Subcutaneous abdominal adipose tissue (tissue), 5 donors: Measurements from ENCODE around the gene PC.
A peak's percentile ranks its signal among the peaks of the same experiment; 100 is the strongest.

Experiments used
- H3K27ac ChIP-seq: one replicate; pipeline ENCODE4 v1.7.0; 2013; ENCODE audit warnings: low read depth, mild to moderate bottlenecking, inconsistent platforms, low read length, moderate library complexity
- H3K27me3 ChIP-seq, 5 donors: one replicate each; pipeline ENCODE4 v1.7.0; 2013; ENCODE audit warnings: low read length in 5 of 5, inconsistent platforms in 1 of 5; ENCODE audit not compliant: control insufficient read depth in 5 of 5, insufficient read depth in 4 of 5
- H3K36me3 ChIP-seq, 5 donors: one replicate each; pipeline ENCODE4 v1.7.0; 2013; ENCODE audit warnings: low read length in 5 of 5; ENCODE audit not compliant: control insufficient read depth in 5 of 5, insufficient read depth in 5 of 5
- H3K4me1 ChIP-seq, 5 donors: one replicate each; pipeline ENCODE4 v1.7.0; 2013; ENCODE audit warnings: low read length in 5 of 5, mild to moderate bottlenecking in 3 of 5, moderate library complexity in 1 of 5; ENCODE audit not compliant: control insufficient read depth in 5 of 5, insufficient read depth in 5 of 5
- H3K4me3 ChIP-seq, 5 donors: one replicate each; pipeline ENCODE4 v1.7.0; 2013; ENCODE audit warnings: low read length in 5 of 5, low read depth in 1 of 5
- H3K9ac ChIP-seq, 5 donors: one replicate each; pipeline ENCODE4 v1.7.0; 2013; ENCODE audit warnings: low read length in 5 of 5, mild to moderate bottlenecking in 4 of 5, moderate library complexity in 3 of 5
- H3K9me3 ChIP-seq, 5 donors: one replicate each; pipeline ENCODE4 v1.7.0; 2013; ENCODE audit warnings: low read length in 5 of 5; ENCODE audit not compliant: control insufficient read depth in 5 of 5
- donor health status: healthy.
- donor health status: healthy.
- donor health status: healthy.
- donor health status: healthy.
- donor health status: healthy.

PC gene

DNA sequence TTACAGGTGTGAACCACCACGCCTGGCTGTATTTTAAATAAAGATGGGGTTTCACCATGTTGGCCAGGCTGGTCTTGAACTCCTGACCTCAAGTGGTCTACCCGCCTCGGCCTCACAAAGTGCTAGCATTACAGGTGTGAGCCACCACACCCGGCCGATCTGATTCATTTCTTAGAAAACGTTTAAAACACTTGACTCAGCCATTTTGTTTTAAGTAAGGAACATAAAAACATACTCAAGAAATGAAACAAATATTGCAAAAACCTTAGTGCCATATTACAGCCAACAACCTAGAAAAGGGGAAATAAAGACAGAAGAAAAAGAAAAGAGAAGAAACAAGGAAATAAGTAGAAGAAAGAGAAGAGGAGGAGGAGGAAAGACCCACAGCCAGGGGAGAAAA, 84.0 kb downstream of the PC start:
- Histone ChIP-seq H3K9me3 (no peaks in the 10 kb centered on the region), H3K4me1 (peaks cover 2 to 42% (median 35%) of the 10 kb centered on the region in 5 donors), H3K9ac (no peak overlapping the region), H3K27me3 (no peaks in the 10 kb centered on the region), H3K27ac (peak overlapping the region; percentile 67), H3K36me3 (peaks cover 0 to 29% (median 25%) of the 10 kb centered on the region in 5 donors), H3K4me3 (no peak overlapping the region)

DNA sequence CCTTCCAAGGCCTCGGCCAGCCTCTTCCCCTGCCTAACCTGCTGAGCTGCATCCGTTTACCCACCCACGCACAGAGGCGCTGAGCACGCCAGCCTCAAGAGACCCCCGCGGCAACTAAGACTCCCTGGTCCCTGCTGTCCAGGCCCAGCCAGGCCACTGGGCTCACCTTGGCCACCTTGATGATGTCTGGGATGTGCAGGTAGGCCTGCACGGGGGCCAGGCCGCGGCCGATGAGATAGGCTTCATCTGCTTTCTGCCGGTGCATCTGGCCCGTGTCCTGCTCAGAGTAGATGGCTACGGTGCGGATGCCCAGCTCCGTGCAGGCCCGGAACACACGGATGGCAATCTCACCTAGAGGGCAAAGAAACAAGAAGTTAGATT, 86.7 kb downstream of the PC start:
- no peaks in the 10 kb centered on the region for H3K27me3 ChIP-seq
- H3K4me3 ChIP-seq: no peak overlapping the region
- H3K9me3 ChIP-seq: no peaks in the 10 kb centered on the region
- peaks cover 0 to 27% (median 25%) of the 10 kb centered on the region in 5 donors for H3K4me1 ChIP-seq
- no peak overlapping the region for H3K27ac ChIP-seq
- peaks cover 3 to 53% (median 31%) of the 10 kb centered on the region in 5 donors for H3K36me3 ChIP-seq
- no peak overlapping the region for H3K9ac ChIP-seq

DNA sequence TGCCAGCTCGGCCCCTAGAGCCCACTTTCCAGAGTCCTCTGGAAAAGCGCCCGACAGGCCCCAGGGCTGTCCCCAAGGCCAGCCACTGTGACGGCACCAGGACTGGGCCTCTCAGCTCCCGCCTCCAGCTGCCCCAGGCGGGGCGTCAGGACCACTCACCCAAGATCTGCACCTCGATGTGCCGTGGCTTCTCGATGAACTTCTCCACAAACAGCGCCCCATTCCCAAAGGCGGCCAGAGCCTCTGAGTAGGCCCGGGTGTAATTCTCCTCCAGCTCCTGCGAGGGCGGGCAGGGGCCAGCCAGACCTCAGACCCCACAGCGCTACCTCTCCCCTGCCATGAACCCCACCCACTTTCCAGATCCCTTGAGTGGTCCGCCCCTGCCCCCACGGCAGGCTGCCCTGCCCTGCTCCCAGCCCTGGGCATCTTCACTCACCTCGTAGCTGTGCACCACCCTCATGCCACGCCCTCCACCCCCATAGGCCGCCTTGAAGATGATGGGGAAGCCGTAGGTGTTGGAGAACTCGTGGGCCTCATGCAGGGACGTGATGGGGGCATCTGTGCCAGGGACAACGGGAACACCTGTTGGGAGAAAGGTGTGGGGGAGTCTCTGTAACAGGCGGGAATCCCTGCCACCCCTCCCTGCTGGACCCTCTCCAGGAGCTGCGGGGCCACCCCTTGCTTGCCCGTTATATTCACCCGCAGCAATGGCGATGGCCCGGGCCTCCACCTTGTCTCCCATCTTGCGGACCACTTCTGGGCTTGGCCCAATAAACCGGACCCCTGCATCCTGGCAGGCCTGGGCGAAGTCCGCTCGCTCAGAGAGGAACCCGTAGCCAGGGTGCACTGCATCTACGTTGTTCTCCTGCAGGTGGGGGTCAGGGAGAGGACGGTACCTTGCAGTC, 87.3 kb downstream of the PC start:
- Histone ChIP-seq H3K36me3 (peaks cover 3 to 55% (median 33%) of the 10 kb centered on the region in 5 donors), H3K4me1 (peaks cover 0 to 27% (median 18%) of the 10 kb centered on the region in 5 donors), H3K4me3 (no peak overlapping the region), H3K27ac (no peak overlapping the region), H3K27me3 (no peaks in the 10 kb centered on the region), H3K9ac (no peak overlapping the region), H3K9me3 (no peaks in the 10 kb centered on the region)

DNA sequence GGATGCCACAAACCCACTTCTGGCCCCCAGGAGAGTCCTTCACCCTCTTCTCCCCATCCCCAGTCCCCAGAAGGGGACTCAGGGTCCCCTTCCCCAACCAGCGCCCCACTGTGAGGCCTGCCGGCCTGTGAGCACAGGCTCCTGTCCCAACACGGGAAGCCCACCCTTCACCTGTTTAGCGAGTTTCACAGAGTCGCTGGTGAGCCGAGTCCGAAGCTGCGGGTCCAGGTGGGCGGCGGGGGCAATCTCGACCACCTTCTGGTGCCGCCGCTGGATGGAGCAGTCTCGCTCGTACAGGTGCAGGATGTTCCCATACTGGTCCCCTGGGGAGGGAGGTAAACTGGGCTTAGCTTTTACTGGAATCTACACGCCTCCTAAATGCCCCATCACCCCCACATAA, 88.1 kb downstream of the PC start:
- Histone ChIP-seq H3K36me3 (peaks cover 3 to 57% (median 37%) of the 10 kb centered on the region in 5 donors), H3K27ac (no peak overlapping the region), H3K27me3 (no peaks in the 10 kb centered on the region), H3K9ac (no peak overlapping the region), H3K4me1 (peaks cover 0 to 27% (median 11%) of the 10 kb centered on the region in 5 donors), H3K4me3 (no peak overlapping the region), H3K9me3 (no peaks in the 10 kb centered on the region)

DNA sequence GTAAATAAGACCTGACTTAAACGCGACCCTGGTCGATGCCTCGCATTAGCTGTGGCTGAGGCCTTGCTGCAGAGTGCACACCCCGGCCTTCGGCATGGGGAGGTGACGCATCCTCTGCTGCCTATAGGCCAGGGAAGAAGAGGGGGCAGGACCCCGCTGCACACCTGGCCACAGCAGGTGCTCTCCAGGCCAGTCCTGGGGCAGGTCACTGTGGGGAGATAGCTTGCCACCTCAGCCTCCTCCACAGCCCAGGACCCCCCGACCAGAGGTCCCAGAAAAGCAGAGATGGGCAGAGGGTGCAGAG, 88.7 kb downstream of the PC start:
- Histone ChIP-seq H3K36me3 (peaks cover 3 to 57% (median 39%) of the 10 kb centered on the region in 5 donors), H3K27me3 (no peaks in the 10 kb centered on the region), H3K4me3 (no peak overlapping the region), H3K9me3 (no peaks in the 10 kb centered on the region), H3K27ac (no peak overlapping the region), H3K4me1 (peaks cover 0 to 23% (median 8%) of the 10 kb centered on the region in 5 donors), H3K9ac (no peak overlapping the region)

DNA sequence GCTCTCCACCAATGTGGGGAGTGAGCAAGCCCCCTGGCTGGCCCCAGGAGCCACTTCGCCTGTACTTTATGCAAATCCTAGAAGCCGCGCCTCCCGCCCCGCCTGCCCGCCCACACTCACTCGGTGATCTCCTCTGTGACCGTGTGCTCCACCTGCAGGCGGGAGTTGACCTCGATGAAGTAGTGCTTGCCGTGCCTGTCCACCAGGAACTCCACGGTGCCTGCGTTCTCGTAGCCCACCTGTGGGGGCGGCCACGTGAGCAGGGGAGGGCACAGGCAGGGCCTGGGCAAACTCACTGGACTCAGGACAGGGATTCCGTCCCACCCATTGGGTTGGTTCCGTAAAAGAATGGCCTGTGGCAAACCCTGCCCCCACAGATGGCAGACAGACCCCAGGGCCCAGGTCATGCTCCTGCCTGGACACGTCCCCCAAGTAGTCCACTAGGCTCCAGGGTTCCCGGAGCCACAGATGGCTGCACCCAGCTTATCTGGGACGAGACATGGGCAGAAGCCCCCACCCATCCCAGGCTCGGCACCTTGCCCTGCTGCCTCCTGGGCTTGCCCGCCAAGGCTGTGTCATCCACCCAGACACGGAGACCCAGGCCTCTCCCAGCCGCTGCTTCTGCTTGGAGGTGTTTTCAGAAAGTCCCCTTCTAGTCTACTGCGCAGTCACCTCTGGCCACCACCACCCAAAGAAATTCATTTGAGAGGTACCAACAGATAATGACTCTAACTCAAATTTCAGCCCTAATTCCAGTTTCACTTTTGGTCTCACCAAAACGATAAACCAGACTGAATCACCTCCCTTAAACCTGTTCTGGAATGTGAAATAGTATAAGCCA, 89.2 kb downstream of the PC start:
- Histone ChIP-seq H3K27ac (no peak overlapping the region), H3K9me3 (no peaks in the 10 kb centered on the region), H3K9ac (no peak overlapping the region), H3K4me1 (peaks cover 0 to 23% (median 8%) of the 10 kb centered on the region in 5 donors), H3K4me3 (no peak overlapping the region), H3K36me3 (peaks cover 3 to 63% (median 42%) of the 10 kb centered on the region in 5 donors), H3K27me3 (no peaks in the 10 kb centered on the region)

DNA sequence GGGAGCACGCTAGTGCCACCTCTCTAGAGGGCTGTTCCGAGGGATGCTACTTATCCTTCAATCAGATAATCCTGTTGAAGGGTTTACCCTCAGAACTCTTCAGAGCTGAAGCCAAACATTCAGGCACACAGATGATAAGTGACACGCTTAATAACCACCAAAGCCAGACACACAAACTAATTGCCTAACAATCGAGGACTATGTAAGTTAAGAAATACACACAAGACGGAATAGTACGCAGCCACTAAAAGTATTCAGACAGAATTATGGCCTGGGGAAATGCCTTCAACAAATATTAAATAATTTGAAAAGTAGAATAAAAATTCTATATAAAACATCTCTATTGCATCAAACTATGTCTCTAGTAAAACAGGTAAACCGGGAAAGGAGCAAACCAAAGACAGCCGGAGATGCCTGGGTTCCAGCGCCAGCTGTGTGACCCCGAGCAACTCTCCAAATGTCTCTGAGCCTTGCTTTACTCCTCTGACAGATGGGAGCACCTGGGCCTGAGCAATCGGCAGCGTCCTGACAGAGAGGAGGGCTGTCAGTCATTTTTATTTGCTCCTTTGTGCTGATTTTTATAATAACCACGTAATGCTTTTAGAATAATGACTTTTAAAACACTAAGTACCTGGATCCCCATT, 90.0 kb downstream of the PC start:
- peaks cover 3 to 70% (median 49%) of the 10 kb centered on the region in 5 donors for H3K36me3 ChIP-seq
- H3K27me3 ChIP-seq: no peaks in the 10 kb centered on the region
- no peak overlapping the region for H3K9ac ChIP-seq
- no peaks in the 10 kb centered on the region for H3K9me3 ChIP-seq
- H3K27ac ChIP-seq: no peak overlapping the region
- no peak overlapping the region for H3K4me3 ChIP-seq
- H3K4me1 ChIP-seq: peaks cover 0 to 23% (median 8%) of the 10 kb centered on the region in 5 donors

DNA sequence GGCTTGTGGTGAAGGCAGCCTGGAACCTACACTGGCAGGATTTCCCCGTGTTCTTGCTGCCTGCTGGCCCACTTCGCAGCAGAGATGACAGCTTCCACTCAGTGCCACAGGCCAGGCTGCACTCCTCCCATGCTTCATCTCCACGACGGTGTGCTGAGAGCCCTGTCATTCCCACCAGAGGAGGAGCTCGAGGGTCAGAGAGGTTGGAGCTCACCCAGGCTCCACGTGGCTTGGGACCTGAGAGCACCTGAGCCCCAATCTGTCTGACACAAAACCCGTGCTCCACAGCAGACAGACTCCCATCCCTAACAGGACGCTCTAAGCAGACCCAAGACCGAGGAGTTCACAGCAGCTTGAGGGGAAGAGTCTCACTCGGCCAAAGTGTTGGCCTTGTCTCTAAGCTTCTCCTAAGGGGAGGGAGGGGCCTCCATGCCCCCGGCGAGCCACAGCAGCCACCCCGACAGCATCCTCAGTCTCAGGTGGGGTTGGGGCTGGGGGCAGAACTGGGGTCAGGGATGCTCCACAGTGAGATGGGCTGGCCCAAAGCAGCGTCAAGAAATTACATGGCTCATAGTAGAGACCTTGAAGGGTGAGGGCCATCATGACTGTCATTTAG, 90.7 kb downstream of the PC start:
- no peaks in the 10 kb centered on the region for H3K9me3 ChIP-seq

DNA sequence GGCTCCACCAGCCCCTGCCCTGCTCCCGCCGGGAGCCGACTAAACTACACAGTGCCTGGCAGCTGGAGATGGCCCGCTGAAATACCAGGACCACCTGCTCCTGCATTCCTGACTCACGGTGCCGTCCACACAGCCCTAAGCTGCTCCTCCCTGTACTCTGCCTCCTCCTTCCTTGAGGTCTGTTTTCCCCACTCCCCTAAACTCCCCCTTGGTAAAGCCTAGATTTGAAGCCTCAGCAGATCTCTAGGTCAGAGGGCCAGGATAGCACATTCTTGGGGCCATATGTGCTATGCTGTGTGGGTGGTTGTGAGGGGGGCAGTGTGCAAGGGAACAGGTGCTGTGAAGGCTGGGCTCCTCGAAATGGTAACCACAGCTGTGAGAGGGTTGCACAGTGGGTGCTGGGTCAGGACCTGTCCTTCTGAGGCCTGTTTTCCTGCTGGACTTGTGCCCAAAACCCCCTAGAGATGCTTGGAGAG, 91.6 kb downstream of the PC start:
- Histone ChIP-seq H3K9ac (no peak overlapping the region), H3K36me3 (peaks cover 3 to 77% (median 58%) of the 10 kb centered on the region in 5 donors), H3K4me1 (peaks cover 0 to 30% (median 8%) of the 10 kb centered on the region in 5 donors), H3K27ac (no peak overlapping the region), H3K9me3 (no peaks in the 10 kb centered on the region), H3K27me3 (no peaks in the 10 kb centered on the region), H3K4me3 (no peak overlapping the region)

More for the DNA sequence above, 90.7 kb downstream of the PC start:
- Histone ChIP-seq H3K27ac (no peak overlapping the region), H3K36me3 (peaks cover 3 to 73% (median 53%) of the 10 kb centered on the region in 5 donors), H3K4me3 (no peak overlapping the region), H3K27me3 (no peaks in the 10 kb centered on the region), H3K4me1 (peaks cover 0 to 27% (median 8%) of the 10 kb centered on the region in 5 donors), H3K9ac (no peak overlapping the region)
